GM23338 (cell line): ENCODE measurements around the gene TRAPPC10. TPM values are rescaled to one million over a fixed set of nuclear protein-coding genes. Genes with fewer than 3 reads are reported as not detected.
A peak's percentile ranks its signal among the peaks of the same experiment; 100 is the strongest.

Source experiments
- ATAC-seq: fragments of 200-7000 bp; cut with Tn5 transposase; 3 replicates; pipeline ENCODE4 v1.9.1; 2020
- DNase-seq: peaks from one replicate; pipeline ENCODE4 v3.0.0-alpha.2; 2015; ENCODE audit warnings: low spot score
- H2AFZ ChIP-seq: fragments of 200-600 bp; sonication (generic); 2 replicates; pipeline ENCODE4 v1.8.0; 2016; ENCODE audit warnings: antibody characterized with exemption, mild to moderate bottlenecking, moderate library complexity
- H3F3A ChIP-seq: fragments of 200-600 bp; sonication (generic); replicated peaks from 2 replicates; pipeline ENCODE4 v1.8.0; 2017; ENCODE audit warnings: antibody characterized with exemption, mixed run types, low read depth
- H3K27ac ChIP-seq: fragments of 200-600 bp; sonication (generic); 2 replicates; pipeline ENCODE4 v1.6.1; 2016; ENCODE audit warnings: low read depth
- H3K27me3 ChIP-seq: fragments of 200-600 bp; sonication (generic); 2 replicates; pipeline ENCODE4 v1.8.0; 2016; ENCODE audit warnings: mild to moderate bottlenecking, mixed run types, moderate library complexity; ENCODE audit not compliant: insufficient read depth
- H3K36me3 ChIP-seq: fragments of 200-600 bp; sonication (generic); 2 replicates; pipeline ENCODE4 v1.8.0; 2016; ENCODE audit warnings: mild to moderate bottlenecking; ENCODE audit not compliant: insufficient read depth
- H3K4me1 ChIP-seq: fragments of 200-600 bp; sonication (generic); 2 replicates; pipeline ENCODE4 v1.8.0; 2016; ENCODE audit warnings: mild to moderate bottlenecking, moderate library complexity; ENCODE audit not compliant: insufficient read depth
- H3K4me2 ChIP-seq: fragments of 200-600 bp; sonication (generic); 2 replicates; pipeline ENCODE4 v1.7.1; 2017; ENCODE audit warnings: mixed run types
- H3K4me3 ChIP-seq: fragments of 200-600 bp; sonication (generic); 2 replicates; pipeline ENCODE4 v1.6.1; 2016; ENCODE audit warnings: mixed run types
- H3K79me2 ChIP-seq: fragments of 200-600 bp; sonication (generic); replicated peaks from 2 replicates; pipeline ENCODE4 v1.8.0; 2017; ENCODE audit warnings: mild to moderate bottlenecking; ENCODE audit not compliant: insufficient read depth
- H3K9me2 ChIP-seq: fragments of 200-600 bp; sonication (generic); 2 replicates; pipeline ENCODE4 v1.8.0; 2017; ENCODE audit not compliant: insufficient read depth
- H4K20me1 ChIP-seq: fragments of 200-600 bp; sonication (generic); replicated peaks from 2 replicates; pipeline ENCODE4 v1.8.0; 2017; ENCODE audit warnings: mild to moderate bottlenecking; ENCODE audit not compliant: insufficient read depth
- H3K27ac Mint-ChIP-seq: 2 replicates; pipeline ENCODE4 v1.8.0; 2020; ENCODE audit warnings: inconsistent platforms, mild to moderate bottlenecking, moderate library complexity, mixed read lengths
- H3K27me3 Mint-ChIP-seq: 3 replicates; pipeline ENCODE4 v1.8.0; 2022; ENCODE audit warnings: low read depth, mild to moderate bottlenecking, moderate library complexity, mixed read lengths, inconsistent platforms; ENCODE audit not compliant: insufficient read depth, poor library complexity
- H3K36me3 Mint-ChIP-seq: 3 replicates; pipeline ENCODE4 v1.8.0; 2021; ENCODE audit warnings: low read depth, mild to moderate bottlenecking, inconsistent platforms, moderate library complexity, mixed read lengths
- H3K4me1 Mint-ChIP-seq: 3 replicates; pipeline ENCODE4 v1.8.0; 2020; ENCODE audit warnings: mild to moderate bottlenecking, inconsistent platforms, mixed read lengths
- H3K4me3 Mint-ChIP-seq: 3 replicates; pipeline ENCODE4 v1.8.0; 2021; ENCODE audit warnings: moderate library complexity, mild to moderate bottlenecking, inconsistent platforms, mixed read lengths
- H3K9me3 Mint-ChIP-seq: 3 replicates; pipeline ENCODE4 v1.8.0; 2020; ENCODE audit warnings: moderate library complexity, mild to moderate bottlenecking, inconsistent platforms, mixed read lengths
- ETS1 ChIP-seq: IDR thresholded peaks from 2 replicates; pipeline ENCODE4 v1.6.1; 2016; ENCODE audit warnings: antibody characterized with exemption
- EZH2 ChIP-seq: fragments of 200-600 bp; sonication (generic); IDR thresholded peaks from one replicate; pipeline ENCODE4 v1.8.0; 2017; ENCODE audit warnings: antibody characterized with exemption, mild to moderate bottlenecking, low read depth; ENCODE audit not compliant: unreplicated experiment
- EZH2phosphoT487 ChIP-seq: fragments of 200-600 bp; sonication (generic); IDR thresholded peaks from one replicate; pipeline ENCODE4 v1.8.1; 2018; ENCODE audit warnings: antibody characterized with exemption; ENCODE audit not compliant: unreplicated experiment
- JUNB ChIP-seq: IDR thresholded peaks from one replicate; pipeline ENCODE4 v1.6.1; 2016; ENCODE audit warnings: antibody characterized with exemption; ENCODE audit not compliant: unreplicated experiment
- POLR2AphosphoS5 ChIP-seq: IDR thresholded peaks from 2 replicates; pipeline ENCODE4 v1.6.1; 2016; ENCODE audit warnings: antibody characterized with exemption, low read depth
- REST ChIP-seq: IDR thresholded peaks from one replicate; pipeline ENCODE4 v1.6.1; 2018; ENCODE audit warnings: antibody characterized with exemption; ENCODE audit not compliant: unreplicated experiment
- STAT1 ChIP-seq: IDR thresholded peaks from one replicate; pipeline ENCODE4 v1.6.1; 2016; ENCODE audit warnings: antibody characterized with exemption; ENCODE audit not compliant: unreplicated experiment
- ZNF114 ChIP-seq: fragments of 250-450 bp; sonication (Bioruptor Pico); IDR thresholded peaks from 2 replicates; pipeline ENCODE4 v1.5.0; 2020; ENCODE audit warnings: mild to moderate bottlenecking, moderate library complexity
- ZNF331 ChIP-seq: fragments of 250-450 bp; sonication (Bioruptor Pico); IDR thresholded peaks from 2 replicates; pipeline ENCODE4 v1.5.0; 2020; ENCODE audit warnings: low read depth, mild to moderate bottlenecking, moderate library complexity
- ZNF462 ChIP-seq: fragments of 250-450 bp; sonication (Bioruptor Pico); IDR thresholded peaks from 2 replicates; pipeline ENCODE4 v1.5.0; 2020; ENCODE audit warnings: mild to moderate bottlenecking, moderate library complexity
- polyA plus RNA-seq: library from polyadenylated mRNA; unstranded; fragments of >200 nt; fragmentation: Nextera tagmentation; extraction: Ambion mirVana; gene quantifications from 2 replicates; pipeline ENCODE4 v1.2.1, GENCODE V29; 2016
- total RNA-seq: library from RNA; depleted of rRNA; stranded (reverse); fragments of >200 nt; shearing (Covaris generic); gene quantifications from 2 replicates; pipeline ENCODE4 v1.2.3, GENCODE V29; 2014

The TRAPPC10 gene
- total and polyA plus RNA-seq, 2 experiments from 2014 or later, result 14.0 to 27.1 TPM

- TF ChIP-seq ZNF462 (CRISPR knock-in tag) (no peak), POLR2AphosphoS5 (no peak), ETS1 (no peak)
Measured at GRCh38 chr21:44049606-44050005, 37.5 kb downstream of the TRAPPC10 start (continued).

- Histone ChIP-seq H3K27me3 (no peaks in the 10 kb centered on the region), H3F3A (no peaks in the 10 kb centered on the region), H3K4me2 (no peak overlapping the region), H3K9me2 (no peaks in the 10 kb centered on the region), H4K20me1 (peaks cover 38% of the 10 kb centered on the region), H2AFZ (no peak overlapping the region), H3K36me3 (no peaks in the 10 kb centered on the region), H3K4me3 (no peak overlapping the region), H3K27ac (peak overlapping the region; percentile 32; the same call in 1 of the 2 replicates), H3K79me2 (peaks cover 64% of the 10 kb centered on the region), H3K4me1 (no peaks in the 10 kb centered on the region)
- DNase-seq (no peak), ATAC-seq (no peak)
- H3K4me1 Mint-ChIP-seq, result no peaks in the 10 kb centered on the region
- peaks cover 6% of the 10 kb centered on the region; the same call in 1 of the 3 replicates for H3K36me3 Mint-ChIP-seq
- no peak overlapping the region for H3K4me3 Mint-ChIP-seq
- H3K27ac Mint-ChIP-seq, result no peak overlapping the region
- no peaks in the 10 kb centered on the region for H3K9me3 Mint-ChIP-seq
- peaks cover 4% of the 10 kb centered on the region for H3K27me3 Mint-ChIP-seq
- no peak for TF ChIP-seq ZNF331 (CRISPR knock-in tag)
- no peak for TF ChIP-seq ZNF114 (CRISPR knock-in tag)
- TF ChIP-seq STAT1, result no peak
- no peak for TF ChIP-seq REST
- no peak for TF ChIP-seq EZH2phosphoT487
- TF ChIP-seq JUNB, result no peak
- no peak for TF ChIP-seq POLR2AphosphoS5
- no peak for TF ChIP-seq ETS1
- TF ChIP-seq EZH2, result no peak
Measured at GRCh38 chr21:44050276-44050675, 38.2 kb downstream of the TRAPPC10 start.
